GM21390 (cell line): ENCODE measurements around the gene MORN1.

Experiments
- ATAC-seq: cut with Tn5 transposase; IDR thresholded peaks from one replicate; pipeline ENCODE4 v1.9.1; 2021; ENCODE audit not compliant: unreplicated experiment

The MORN1 gene

GRCh38 chr1:2422523-2422922 lies 31.2 kb upstream of the MORN1 start:
- ATAC-seq, result no peak

GRCh38 chr1:2419416-2419815 lies 28.1 kb upstream of the MORN1 start:
- ATAC-seq, result no peak

GRCh38 chr1:2418791-2419320 lies 27.5 kb upstream of the MORN1 start:
- ATAC-seq, result no peak

GRCh38 chr1:2417833-2418225 lies 26.5 kb upstream of the MORN1 start:
- ATAC-seq, result no peak

GRCh38 chr1:2417083-2417832 lies 25.9 kb upstream of the MORN1 start:
- ATAC-seq, result no peak

- ATAC-seq, result no peak
Observed at GRCh38 chr1:2416403-2416802, 25.0 kb upstream of the MORN1 start.

- ATAC-seq, result no peak
Observed at GRCh38 chr1:2415801-2416208, 24.5 kb upstream of the MORN1 start.

GRCh38 chr1:2415337-2415736 lies 24.0 kb upstream of the MORN1 start:
- no peak for ATAC-seq

GRCh38 chr1:2414297-2414958 lies 23.1 kb upstream of the MORN1 start:
- ATAC-seq, result no peak

- ATAC-seq, result no peak
Observed at GRCh38 chr1:2413495-2414296, 22.3 kb upstream of the MORN1 start.

- peak; percentile 18 for ATAC-seq
Observed at GRCh38 chr1:2412773-2413494, 21.6 kb upstream of the MORN1 start.

- ATAC-seq, result peak; percentile 74
Observed at GRCh38 chr1:2412395-2412772, 21.0 kb upstream of the MORN1 start, which contains the start of gene PEX10. TSS of gene PEX10 (minus strand) at chr1:2412564. CDS start at chr1:2412502, 62 bp downstream.

GRCh38 chr1:2411801-2412394 lies 20.5 kb upstream of the MORN1 start:
- ATAC-seq, result peak; percentile 25

GRCh38 chr1:2409745-2410144 lies 18.4 kb upstream of the MORN1 start:
- no peak for ATAC-seq

GRCh38 chr1:2408859-2409276 lies 17.5 kb upstream of the MORN1 start:
- no peak for ATAC-seq

- ATAC-seq, result no peak
Observed at GRCh38 chr1:2408456-2408855, 17.1 kb upstream of the MORN1 start.

GRCh38 chr1:2407991-2408275 lies 16.6 kb upstream of the MORN1 start:
- no peak for ATAC-seq

- no peak for ATAC-seq
Observed at GRCh38 chr1:2407166-2407990, 16.0 kb upstream of the MORN1 start.

GRCh38 chr1:2406451-2407041 lies 15.2 kb upstream of the MORN1 start:
- no peak for ATAC-seq
